Measurements from ENCODE around the gene PCSK6. TPM values are rescaled to one million over a fixed set of nuclear protein-coding genes. Genes with fewer than 3 reads are reported as not detected.

Gene PCSK6
- total and polyA plus RNA-seq, 7 donors = 8.3 to 32.7 (median 13.3) TPM

GRCh38 chr15:101526021-101526420, 36.5 kb upstream of the PCSK6 start:
- ATAC-seq (no peak), DNase-seq (no peak)

GRCh38 chr15:101525087-101525669, 35.7 kb upstream of the PCSK6 start:
- ATAC-seq = no peak
- no peaks in the 10 kb centered on the region for H3K9me3 ChIP-seq
- H3K4me1 ChIP-seq = peaks cover 6% of the 10 kb centered on the region
- TF ChIP-seq, protein P1, sequence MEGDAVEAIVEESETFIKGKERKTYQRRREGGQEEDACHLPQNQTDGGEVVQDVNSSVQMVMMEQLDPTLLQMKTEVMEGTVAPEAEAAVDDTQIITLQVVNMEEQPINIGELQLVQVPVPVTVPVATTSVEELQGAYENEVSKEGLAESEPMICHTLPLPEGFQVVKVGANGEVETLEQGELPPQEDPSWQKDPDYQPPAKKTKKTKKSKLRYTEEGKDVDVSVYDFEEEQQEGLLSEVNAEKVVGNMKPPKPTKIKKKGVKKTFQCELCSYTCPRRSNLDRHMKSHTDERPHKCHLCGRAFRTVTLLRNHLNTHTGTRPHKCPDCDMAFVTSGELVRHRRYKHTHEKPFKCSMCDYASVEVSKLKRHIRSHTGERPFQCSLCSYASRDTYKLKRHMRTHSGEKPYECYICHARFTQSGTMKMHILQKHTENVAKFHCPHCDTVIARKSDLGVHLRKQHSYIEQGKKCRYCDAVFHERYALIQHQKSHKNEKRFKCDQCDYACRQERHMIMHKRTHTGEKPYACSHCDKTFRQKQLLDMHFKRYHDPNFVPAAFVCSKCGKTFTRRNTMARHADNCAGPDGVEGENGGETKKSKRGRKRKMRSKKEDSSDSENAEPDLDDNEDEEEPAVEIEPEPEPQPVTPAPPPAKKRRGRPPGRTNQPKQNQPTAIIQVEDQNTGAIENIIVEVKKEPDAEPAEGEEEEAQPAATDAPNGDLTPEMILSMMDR (IDR thresholded peaks at IDR 0.05) = no peak
- peaks cover 0 to 2% (median 0%) of the 10 kb centered on the region in 3 donors for H3K27me3 ChIP-seq (ENCODE audit: insufficient read depth in 3 of 3, low read length in 2 of 3)
- intact Hi-C loops (cut with DNase I) = no loop called here
- H3K27ac ChIP-seq = no peak overlapping the region
- DNase-seq = no peak
- 89 to 93% (median 92%) methylated on average over 10 of the region's 10 CpGs for WGBS, 3 donors
- H3K36me3 ChIP-seq (ENCODE audit: insufficient read depth in 1 of 2, low read depth in 1 of 2) = no peaks in the 10 kb centered on the region
- H3K4me3 ChIP-seq = no peak overlapping the region

More at GRCh38 chr15:101526021-101526420, 36.5 kb upstream of the PCSK6 start:
- intact Hi-C loops (cut with DNase I) = no loop called here
- Histone ChIP-seq H3K4me1 (no peaks in the 10 kb centered on the region), H3K27me3 (ENCODE audit: insufficient read depth in 3 of 3, low read length in 2 of 3) (peaks cover 0 to 2% (median 0%) of the 10 kb centered on the region in 3 donors), H3K9me3 (no peaks in the 10 kb centered on the region), H3K36me3 (ENCODE audit: insufficient read depth in 1 of 2, low read depth in 1 of 2) (no peaks in the 10 kb centered on the region), H3K4me3 (no peak overlapping the region), H3K27ac (no peak overlapping the region)
- 61 to 72% (median 64%) methylated on average over 8 of the region's 8 CpGs for WGBS, 3 donors
- TF ChIP-seq, protein P1 (IDR thresholded peaks at IDR 0.05) = no peak

- Histone ChIP-seq H3K27ac (no peak overlapping the region), H3K4me1 (peaks cover 9% of the 10 kb centered on the region), H3K36me3 (ENCODE audit: insufficient read depth in 1 of 2, low read depth in 1 of 2) (no peaks in the 10 kb centered on the region), H3K4me3 (no peak overlapping the region), H3K27me3 (ENCODE audit: insufficient read depth in 3 of 3, low read length in 2 of 3) (peaks cover 0 to 2% (median 0%) of the 10 kb centered on the region in 3 donors), H3K9me3 (no peaks in the 10 kb centered on the region)
- intact Hi-C loops (cut with DNase I) = no loop called here
- ATAC-seq (no peak), DNase-seq (no peak)
- whole genome bisulfite sequencing, 3 donors = 73 to 82% (median 81%) methylated on average over 8 of the region's 8 CpGs
- TF ChIP-seq, protein P1 (IDR thresholded peaks at IDR 0.05) = no peak
Measured at GRCh38 chr15:101523560-101523940, 34.0 kb upstream of the PCSK6 start.

- 91 to 94% (median 92%) methylated on average over 18 of the region's 18 CpGs for WGBS, 3 donors
- H3K27ac ChIP-seq = no peak overlapping the region
- H3K4me1 ChIP-seq = peaks cover 9% of the 10 kb centered on the region
- H3K4me3 ChIP-seq = no peak overlapping the region
- DNase-seq (no peak), ATAC-seq (no peak)
- TF ChIP-seq, protein P1 (IDR thresholded peaks at IDR 0.05) = no peak
- no peaks in the 10 kb centered on the region for H3K9me3 ChIP-seq
- H3K27me3 ChIP-seq (ENCODE audit: insufficient read depth in 3 of 3, low read length in 2 of 3) = peaks cover 0 to 2% (median 0%) of the 10 kb centered on the region in 3 donors
- intact Hi-C loops (cut with DNase I) = no loop called here
- H3K36me3 ChIP-seq (ENCODE audit: insufficient read depth in 1 of 2, low read depth in 1 of 2) = no peaks in the 10 kb centered on the region
Measured at GRCh38 chr15:101522621-101523559, 33.4 kb upstream of the PCSK6 start.
